Neutrophil (primary cell): ENCODE results near the gene UCN.
A peak's percentile ranks its signal among the peaks of the same experiment; 100 is the strongest.
"Not testable (repeated sequence)": the region's sequence is repeated elsewhere in the genome, so short reads cannot be mapped to it uniquely, and the experiment has no call there.

Experiments
- H3K27ac ChIP-seq: fragments of 200-600 bp; sonication (generic); 2 replicates; pipeline ENCODE4 v1.5.1; 2016; ENCODE audit warnings: mild to moderate bottlenecking, moderate library complexity
- H3K27me3 ChIP-seq: fragments of 200-600 bp; sonication (generic); 2 replicates; pipeline ENCODE4 v1.6.0; 2016; ENCODE audit warnings: mild to moderate bottlenecking
- H3K36me3 ChIP-seq: fragments of 200-600 bp; sonication (generic); 2 replicates; pipeline ENCODE4 v1.5.1; 2017
- H3K4me1 ChIP-seq, 2 experiments: fragments of 200-600 bp in 1 of 2; sonication (generic) in 1 of 2; 1 replicate in 1 of 2; 2 replicates in 1 of 2; pipeline versions ENCODE4 v1.5.1 to v1.6.1; 2013 to 2016; ENCODE audit warnings: low read depth in 1 of 2, low read length in 1 of 2, mild to moderate bottlenecking in 1 of 2, moderate library complexity in 1 of 2; ENCODE audit not compliant: control insufficient read depth in 1 of 2, insufficient read depth in 1 of 2
- H3K4me3 ChIP-seq, 2 experiments: fragments of 200-600 bp in 1 of 2; sonication (generic) in 1 of 2; 1 replicate in 1 of 2; 2 replicates in 1 of 2; pipeline ENCODE4 v1.5.1; 2013 to 2016; ENCODE audit warnings: low read depth in 1 of 2, low read length in 1 of 2, mild to moderate bottlenecking in 1 of 2, moderate library complexity in 1 of 2
- H3K9me3 ChIP-seq: fragments of 200-600 bp; sonication (generic); 2 replicates; pipeline ENCODE4 v1.5.1; 2016
- CTCF ChIP-seq: fragments of 200-600 bp; sonication (generic); IDR thresholded peaks from 2 replicates; pipeline ENCODE4 v1.5.1; 2016; ENCODE audit warnings: antibody characterized with exemption

Gene UCN

DNA sequence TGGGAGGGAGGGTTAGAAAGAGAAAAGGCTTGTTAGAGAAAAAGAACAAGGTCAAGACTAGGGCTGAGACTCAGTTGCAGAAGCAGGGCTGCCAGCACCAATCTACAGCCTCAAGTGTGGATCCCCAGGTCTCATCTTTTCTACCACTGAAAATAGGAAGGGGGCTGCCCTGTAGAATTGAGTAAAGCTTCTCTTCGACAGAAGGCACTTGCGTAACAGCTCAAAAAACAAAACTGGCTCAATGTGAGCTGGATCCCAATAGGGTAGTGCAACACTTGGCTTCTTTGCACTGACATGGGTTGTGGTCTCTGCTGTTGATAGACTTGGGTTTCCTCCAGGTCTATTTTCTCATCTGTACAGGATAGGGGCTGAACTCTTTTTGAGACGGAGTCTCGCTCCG lies 16.5 kb upstream of the UCN start:
- no peak overlapping the region for H3K4me3 ChIP-seq
- H3K4me1 ChIP-seq = peaks cover 16 to 19% of the 10 kb centered on the region in 2 experiments
- peaks cover 36% of the 10 kb centered on the region for H3K36me3 ChIP-seq
- no peaks in the 10 kb centered on the region for H3K9me3 ChIP-seq
- TF ChIP-seq CTCF = no peak
- H3K27me3 ChIP-seq = no peaks in the 10 kb centered on the region
- H3K27ac ChIP-seq = no peak overlapping the region

DNA sequence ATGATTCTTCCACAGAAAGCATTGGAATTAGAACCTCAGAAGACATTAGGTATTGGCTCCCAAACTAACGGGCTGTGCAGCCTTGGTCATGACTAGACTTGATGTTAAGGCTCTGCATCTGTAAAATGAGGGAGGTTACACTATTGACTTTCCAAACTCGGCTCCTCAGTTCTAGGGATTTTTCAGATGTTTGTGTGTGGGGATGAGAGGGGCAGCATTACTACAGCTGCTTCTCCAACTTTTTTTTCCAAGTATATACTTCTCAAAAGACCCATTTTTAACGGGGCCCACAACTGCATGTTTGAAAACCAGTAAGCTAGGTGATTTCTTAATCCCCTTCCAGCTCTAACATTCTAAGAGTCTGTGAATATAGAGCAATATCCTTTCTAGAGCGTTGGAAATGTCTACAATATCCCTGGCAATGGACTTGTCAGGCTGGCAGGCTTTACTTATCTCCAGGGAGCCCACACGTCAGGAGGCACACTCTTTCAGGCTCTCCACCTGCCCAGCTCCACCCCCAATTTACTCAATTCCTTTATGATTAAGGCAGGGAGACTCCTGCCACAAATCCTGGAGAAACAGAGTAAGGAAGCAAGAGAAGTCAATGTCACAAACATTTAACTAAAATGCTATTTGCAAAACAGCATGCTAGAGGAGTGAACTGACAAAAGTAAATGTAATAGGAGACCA lies 15.5 kb upstream of the UCN start:
- H3K36me3 ChIP-seq = peaks cover 27% of the 10 kb centered on the region
- H3K9me3 ChIP-seq = no peaks in the 10 kb centered on the region
- no peak for TF ChIP-seq CTCF
- H3K4me1 ChIP-seq = peaks cover 16 to 19% of the 10 kb centered on the region in 2 experiments
- H3K27ac ChIP-seq = peak overlapping the region; percentile 89
- peak overlapping the region; percentile 71 to 89 for H3K4me3 ChIP-seq
- no peaks in the 10 kb centered on the region for H3K27me3 ChIP-seq

DNA sequence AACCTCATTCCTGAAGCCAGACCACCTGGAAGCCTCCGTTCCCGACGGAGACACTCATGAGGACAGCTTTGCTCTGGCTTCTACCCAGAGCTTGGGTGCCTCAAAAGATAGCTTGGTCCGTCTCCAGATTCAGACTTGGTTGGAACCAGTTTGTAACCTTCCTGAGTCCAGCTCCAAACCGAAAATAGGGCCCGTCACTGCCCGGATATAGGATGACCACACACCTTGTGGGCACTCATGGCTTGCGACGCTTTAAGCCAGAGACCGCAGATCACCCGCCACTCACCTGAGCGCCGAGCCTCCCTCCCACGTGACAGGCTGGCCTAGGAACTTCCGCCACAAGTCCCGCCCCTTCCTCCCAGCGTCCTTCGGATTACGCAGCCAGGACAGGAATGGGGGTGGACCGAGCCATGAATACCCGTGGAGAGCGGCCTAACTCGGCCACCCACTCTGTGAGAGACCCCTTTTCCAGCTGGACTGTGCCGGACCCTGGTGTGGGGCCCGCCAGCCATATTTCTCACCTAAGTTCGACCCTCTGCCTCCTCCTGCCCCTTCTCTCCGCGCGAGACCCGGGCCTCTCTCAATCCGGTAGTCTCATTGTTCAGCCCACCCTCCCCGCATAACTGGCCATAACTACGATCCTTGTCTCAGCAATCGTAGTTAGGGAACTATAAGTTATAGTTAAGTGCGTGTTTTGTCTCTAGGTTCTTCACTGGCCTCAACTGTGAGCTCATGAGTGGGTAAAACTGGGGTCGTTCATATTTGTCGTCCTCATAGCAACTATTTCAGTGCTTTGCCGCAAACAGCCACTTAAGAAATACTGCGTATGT lies 14.7 kb upstream of the UCN start, which contains the start of gene MPV17:
Gene MPV17, minus strand, starts transcription at position 332 of the 830 bp plus-strand sequence. CDS start 580 bp downstream, outside the sequence.
- peaks cover 19% of the 10 kb centered on the region for H3K36me3 ChIP-seq
- H3K27me3 ChIP-seq = no peaks in the 10 kb centered on the region
- peak within 1 kb of the TSS; percentile 89 for H3K27ac ChIP-seq
- TF ChIP-seq CTCF = no peak
- H3K4me1 ChIP-seq = peaks cover 16 to 19% of the 10 kb centered on the region in 2 experiments
- peak within 1 kb of the TSS; percentile 71 to 89 for H3K4me3 ChIP-seq
- no peaks in the 10 kb centered on the region for H3K9me3 ChIP-seq

DNA sequence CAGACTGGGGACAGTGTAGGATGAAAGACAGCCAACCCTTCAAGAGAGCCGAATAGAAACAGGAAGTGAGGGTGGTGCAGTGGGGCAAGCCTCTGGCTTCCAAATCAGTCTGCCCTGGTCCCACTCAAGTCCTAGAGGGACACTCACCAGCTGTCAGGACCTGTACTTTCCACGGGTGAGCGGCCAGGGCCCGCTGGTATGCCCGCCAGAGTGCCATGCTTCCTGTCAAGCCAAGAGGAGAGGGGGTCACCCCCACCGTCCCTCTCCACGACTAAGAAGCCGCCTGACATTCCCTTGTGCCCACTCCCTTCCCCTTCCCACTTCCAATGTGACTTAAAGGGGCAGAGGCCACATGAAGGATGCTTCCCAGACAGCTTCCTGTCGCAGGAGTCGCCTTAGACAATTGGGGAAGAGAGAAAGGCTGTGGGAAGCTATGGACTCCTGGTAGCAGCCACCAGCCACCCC lies 14.1 kb upstream of the UCN start:
- H3K27ac ChIP-seq = peak overlapping the region; percentile 89
- peak overlapping the region; percentile 71 to 89 for H3K4me3 ChIP-seq
- H3K4me1 ChIP-seq = peaks cover 16 to 19% of the 10 kb centered on the region in 2 experiments
- no peaks in the 10 kb centered on the region for H3K27me3 ChIP-seq
- H3K9me3 ChIP-seq = no peaks in the 10 kb centered on the region
- H3K36me3 ChIP-seq = peaks cover 14% of the 10 kb centered on the region
- no peak for TF ChIP-seq CTCF

DNA sequence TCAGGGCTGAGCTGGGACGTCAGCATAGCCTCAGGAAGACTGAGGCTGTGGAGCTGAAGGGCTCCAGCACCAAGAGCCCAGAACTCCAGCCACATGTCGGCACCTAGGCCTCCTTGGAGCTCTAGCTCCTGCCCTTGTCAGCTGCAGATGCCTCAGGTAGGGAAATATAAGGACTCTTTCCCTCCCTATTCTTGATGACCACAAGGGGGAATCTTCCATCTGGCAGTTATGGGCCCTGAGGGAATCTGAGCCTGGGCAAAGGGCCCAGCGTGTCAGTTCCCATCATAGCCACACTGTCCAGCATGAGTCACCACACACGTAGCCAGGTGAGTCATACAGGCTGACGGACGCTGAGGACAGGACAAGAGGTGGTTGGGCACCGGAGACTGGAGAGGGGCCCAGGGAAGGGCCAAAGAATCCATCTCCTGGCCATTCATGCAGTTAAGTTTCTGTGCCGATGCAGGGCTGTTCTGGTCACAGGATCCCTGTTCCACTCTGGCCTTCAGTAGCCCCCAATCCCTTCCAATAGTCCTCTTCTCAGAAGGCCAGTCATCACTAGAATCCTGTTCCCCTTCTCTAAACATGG lies 12.8 kb upstream of the UCN start:
- H3K9me3 ChIP-seq = no peaks in the 10 kb centered on the region
- no peak overlapping the region for H3K4me3 ChIP-seq
- TF ChIP-seq CTCF = no peak
- H3K36me3 ChIP-seq = peaks cover 10% of the 10 kb centered on the region
- peaks cover 16 to 19% of the 10 kb centered on the region in 2 experiments for H3K4me1 ChIP-seq
- no peak overlapping the region for H3K27ac ChIP-seq
- no peaks in the 10 kb centered on the region for H3K27me3 ChIP-seq

GRCh38 chr2:27319839-27320238 lies 11.6 kb upstream of the UCN start:
- not testable (repeated sequence) for H3K27me3 ChIP-seq, H3K27ac ChIP-seq, H3K36me3 ChIP-seq, H3K4me3 ChIP-seq, H3K9me3 ChIP-seq
- peaks cover 16 to 19% of the 10 kb centered on the region in 2 experiments for H3K4me1 ChIP-seq
